NCI-H446 treated with DMSO at 0.1 percent for 48 hours (cell line): ENCODE measurements around the gene BNC1.
"Not testable (repeated sequence)": the region's sequence is repeated elsewhere in the genome, so short reads cannot be mapped to it uniquely, and the experiment has no call there.

Experiments used
- DNase-seq: peaks from one replicate; lab custom pipeline; 2025; lab: John Stamatoyannopoulos, UW

Gene BNC1

DNA sequence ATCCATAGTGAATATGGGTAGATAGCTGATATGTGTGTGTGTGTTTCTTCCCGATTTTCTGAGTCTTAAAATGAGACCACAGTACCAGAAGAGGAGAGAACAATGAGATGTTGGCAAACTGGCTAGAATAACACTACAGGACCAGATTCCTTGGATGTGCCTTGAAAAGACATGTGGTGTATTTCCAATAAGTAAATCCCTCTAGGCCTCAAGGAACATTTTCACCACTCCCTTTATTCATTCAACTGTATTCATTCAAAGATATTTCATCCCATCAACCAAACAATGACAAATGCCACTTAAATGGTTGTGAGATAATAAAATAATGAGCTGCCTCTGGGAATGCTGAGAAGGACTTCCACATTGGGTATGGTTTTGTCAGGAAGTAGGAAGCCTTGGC, 8.7 kb upstream of the BNC1 start:
- no peak for DNase-seq

- no peak for DNase-seq
These were observed 7.9 kb upstream of the BNC1 start for GRCh38 chr15:83292317-83292716.

- no peak for DNase-seq
These were observed 5.8 kb upstream of the BNC1 start for GRCh38 chr15:83290236-83290635.

- DNase-seq = no peak
These were observed 4.7 kb upstream of the BNC1 start for GRCh38 chr15:83289160-83289559.

- no peak for DNase-seq
These were observed 3.9 kb upstream of the BNC1 start for GRCh38 chr15:83288381-83288801.

- DNase-seq = no peak
These were observed 3.1 kb upstream of the BNC1 start for GRCh38 chr15:83287541-83288027.

DNA sequence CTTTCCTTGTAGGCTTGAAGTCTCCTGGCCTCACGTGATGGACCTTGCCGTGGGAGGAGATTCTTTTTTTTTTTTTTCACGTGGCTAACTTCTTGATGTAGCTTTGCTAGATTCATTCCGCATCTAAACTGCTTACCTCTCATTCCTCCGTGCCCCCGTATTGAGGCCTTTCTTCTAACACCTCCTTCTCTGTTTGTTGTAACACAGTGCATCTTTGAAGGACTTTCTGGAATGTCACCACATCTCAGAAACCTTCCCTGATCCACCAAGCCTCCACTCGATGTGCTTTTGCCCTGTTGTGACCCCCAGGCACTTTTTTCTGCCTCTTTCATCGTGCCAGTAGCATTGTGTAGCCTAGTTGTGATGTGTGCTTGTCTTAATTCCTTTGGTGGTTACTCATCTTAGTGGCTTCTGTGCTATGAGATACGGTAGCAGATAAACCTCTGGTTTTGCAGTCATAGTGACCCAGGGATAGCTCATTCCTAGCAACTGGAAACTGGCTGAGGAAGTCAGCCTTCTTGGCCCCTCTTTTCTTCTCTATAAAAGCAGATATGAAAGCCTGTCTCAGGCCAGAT, 1.6 kb upstream of the BNC1 start:
- DNase-seq = no peak

GRCh38 chr15:83285284-83285978, 967 bp upstream of the BNC1 start:
- DNase-seq = no peak

DNA sequence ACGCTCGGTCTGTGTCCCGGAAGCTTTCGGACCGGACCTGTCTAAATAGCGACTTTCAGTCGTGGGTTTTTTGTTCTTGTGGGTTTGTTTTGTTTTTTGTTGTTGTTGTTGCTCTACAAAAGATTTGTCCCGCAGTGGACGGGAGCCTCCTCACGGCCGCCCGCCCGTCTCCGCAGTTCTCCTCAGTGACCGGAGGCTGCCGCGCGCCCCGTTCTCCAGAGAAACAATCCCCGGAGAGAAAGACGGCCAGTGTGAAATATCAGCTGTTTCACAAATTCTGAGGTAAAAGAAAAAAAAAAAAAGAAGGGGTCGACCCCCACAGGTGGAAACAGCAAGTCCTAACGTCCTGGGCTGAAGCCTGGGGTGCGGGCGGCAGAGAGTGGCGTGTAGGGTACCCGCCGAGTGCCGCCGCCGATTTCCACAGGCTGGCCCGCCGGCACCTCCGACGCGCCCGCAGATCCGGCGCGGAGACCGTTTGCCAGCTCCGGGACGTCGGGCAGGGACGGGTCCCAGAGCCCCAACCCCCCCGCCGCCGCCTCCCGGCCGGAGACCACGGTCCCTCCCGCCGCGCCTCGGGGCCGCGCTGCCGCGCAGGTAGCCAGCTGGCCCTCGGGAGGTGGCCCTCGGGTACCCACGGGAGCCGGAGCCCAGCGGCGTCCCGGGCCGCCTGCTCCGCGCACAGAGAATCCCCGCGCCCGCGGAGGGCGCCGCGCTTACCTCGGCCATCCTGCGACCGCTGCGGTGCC, 478 bp downstream of the BNC1 start:
- no peak for DNase-seq

GRCh38 chr15:83283138-83283812, 1.2 kb downstream of the BNC1 start:
- no peak for DNase-seq

DNA sequence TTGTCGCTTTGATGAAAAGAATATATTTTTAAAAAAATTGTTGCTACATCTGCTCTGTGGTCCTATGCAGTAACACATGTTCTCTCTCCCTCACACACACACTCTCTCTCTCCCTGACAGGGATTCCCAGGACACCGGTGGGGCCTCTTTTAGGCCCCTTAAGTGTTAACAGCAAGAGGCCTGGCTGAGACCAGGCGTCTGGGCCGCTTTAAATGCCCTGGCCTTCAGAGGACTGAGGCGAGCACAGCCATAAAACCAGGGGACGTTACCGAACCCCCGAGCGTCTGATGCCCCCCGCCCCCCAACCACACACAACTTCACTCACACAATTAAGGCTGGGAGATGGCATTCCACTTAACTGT, 1.7 kb downstream of the BNC1 start:
- no peak for DNase-seq

DNA sequence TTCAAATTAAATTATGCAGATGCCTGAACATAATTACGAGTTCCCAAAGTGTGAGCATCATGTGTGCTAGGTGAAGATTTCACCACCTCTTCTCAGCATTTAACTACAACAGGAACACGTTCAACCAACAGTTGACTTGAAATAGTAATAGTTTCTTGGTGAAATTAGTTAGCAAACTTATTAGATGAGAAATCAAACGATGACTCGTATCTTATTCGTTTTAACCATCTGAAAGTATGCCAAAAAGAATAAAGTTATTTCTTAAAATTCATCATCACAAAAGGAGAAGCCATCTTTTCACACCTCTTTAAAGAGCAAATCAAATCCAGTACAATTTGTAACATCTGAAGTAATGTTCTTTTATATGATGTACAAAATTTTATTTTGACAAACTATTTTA, 2.3 kb downstream of the BNC1 start:
- DNase-seq = no peak

- DNase-seq = no peak
These were observed 6.3 kb downstream of the BNC1 start for GRCh38 chr15:83278191-83278590.

GRCh38 chr15:83276661-83277060, 7.8 kb downstream of the BNC1 start:
- no peak for DNase-seq

DNA sequence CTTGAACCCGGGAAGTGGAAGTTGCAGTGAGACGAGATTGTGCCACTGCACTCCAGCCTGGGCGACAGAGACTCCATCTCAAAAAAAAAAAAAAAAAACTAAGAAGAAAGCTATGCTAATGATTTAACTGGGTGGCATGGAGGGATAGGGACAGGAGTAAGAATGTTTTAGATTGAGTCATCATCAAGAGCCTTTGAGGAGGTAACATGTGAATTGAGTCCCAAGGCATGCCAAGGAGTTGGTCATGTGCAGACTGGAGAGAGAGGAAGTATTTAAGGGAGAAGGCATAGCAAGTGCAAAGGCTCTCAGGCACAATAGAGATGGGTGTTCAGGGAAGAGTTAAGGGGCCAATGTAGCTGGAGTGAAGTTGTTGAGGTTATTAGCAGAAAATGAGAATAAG, 9.1 kb downstream of the BNC1 start:
- DNase-seq = no peak

DNA sequence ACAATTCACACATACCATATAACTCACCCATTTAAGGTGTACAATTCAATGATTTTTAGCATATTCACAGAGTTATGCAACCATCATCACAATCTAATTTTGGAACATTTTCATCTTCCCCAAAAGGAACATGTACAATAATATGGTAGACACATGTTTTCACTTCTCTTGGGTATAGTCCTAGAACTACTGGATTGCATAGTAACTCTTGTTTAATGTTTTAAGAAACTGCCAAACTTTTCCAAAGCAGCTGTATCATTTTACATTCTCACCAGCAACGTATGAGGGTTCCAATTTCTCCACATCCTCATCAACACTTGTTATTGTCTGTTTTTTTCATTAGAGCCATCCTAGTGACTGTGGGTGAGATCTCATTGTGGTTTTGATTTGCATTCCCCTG, 14.3 kb downstream of the BNC1 start:
- no peak for DNase-seq

- DNase-seq = no peak
These were observed 16.3 kb downstream of the BNC1 start for GRCh38 chr15:83268147-83268546.

DNA sequence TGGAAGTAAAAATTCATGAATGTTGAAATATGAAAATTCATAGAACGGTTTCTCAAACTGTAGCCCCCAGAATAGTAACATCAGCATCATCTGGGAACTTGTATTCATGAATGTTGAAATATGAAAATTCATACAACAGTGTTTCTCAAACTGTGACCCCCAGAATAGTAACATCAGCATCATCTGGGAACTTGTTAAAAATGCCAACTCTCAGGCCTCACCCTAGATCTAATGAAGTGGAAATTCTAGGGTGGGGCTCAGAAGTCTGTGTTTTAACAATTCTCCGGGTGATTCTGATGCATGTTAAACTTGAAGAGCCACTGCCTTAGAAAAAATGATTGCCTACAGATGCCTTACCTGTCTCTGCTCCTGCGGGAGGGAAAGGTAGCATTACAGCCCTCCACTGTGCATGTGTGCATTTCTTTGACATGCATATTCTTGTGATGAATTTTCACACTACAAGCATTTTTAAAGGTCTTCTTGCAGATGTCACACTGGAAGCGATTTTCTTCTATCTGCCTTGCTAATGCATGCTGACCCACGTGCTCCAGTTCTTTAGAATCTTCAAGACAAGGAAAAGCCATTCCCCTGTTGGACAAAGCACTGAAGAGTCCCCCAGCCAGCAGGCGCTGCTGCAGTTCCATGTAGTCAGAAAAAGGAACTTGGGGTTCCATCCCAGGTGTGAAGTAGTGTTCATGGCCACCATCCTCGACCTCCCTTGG, 21.7 kb downstream of the BNC1 start:
- DNase-seq = no peak

GRCh38 chr15:83262181-83262580, 22.3 kb downstream of the BNC1 start:
- DNase-seq = not testable (repeated sequence)

DNA sequence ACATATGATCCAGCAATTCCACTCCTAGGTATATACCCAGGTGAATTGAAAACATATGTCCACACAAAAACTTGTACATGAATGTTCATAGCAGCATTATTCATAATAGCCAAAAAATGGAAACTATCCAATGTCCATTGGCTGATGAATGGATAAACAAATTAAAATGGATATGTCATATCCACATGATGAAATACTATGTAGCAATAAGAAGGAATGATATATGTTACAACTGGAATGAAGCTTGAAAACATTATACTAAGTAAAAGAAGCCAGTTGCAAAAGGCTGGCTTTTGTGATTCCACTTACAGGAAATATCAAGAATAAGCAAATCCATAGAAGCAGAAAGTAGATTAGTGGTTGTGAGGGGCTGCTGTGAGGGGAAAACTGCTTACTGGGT, 33.7 kb downstream of the BNC1 start:
- DNase-seq = no peak

GRCh38 chr15:83249030-83249343, 35.5 kb downstream of the BNC1 start:
- DNase-seq = no peak
